Measurements from ENCODE around the gene TRIM44.
"Not testable (repeated sequence)": the region's sequence is repeated elsewhere in the genome, so short reads cannot be mapped to it uniquely, and the experiment has no call there.

Gene TRIM44

DNA sequence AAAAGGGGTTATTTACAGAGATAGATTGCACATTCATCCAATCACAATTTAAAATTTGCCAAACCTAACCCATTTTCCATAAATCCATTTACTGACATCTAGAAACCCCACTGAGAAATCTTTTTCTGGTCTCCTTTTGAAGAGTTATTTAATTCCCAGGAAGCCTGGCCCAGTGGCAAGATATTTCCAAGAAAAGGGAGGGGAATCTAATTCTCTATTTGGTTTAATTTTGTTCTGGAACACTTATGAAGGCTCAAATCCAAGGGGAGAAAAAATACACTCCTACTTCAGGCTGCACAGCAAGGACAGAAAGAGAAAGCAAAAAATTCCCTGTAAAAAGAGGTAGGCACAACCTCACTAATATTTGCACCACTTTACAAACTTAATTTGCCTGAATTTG, 193.1 kb downstream of the TRIM44 start:
- no peak for DNase-seq (ENCODE audit: low spot score)

DNA sequence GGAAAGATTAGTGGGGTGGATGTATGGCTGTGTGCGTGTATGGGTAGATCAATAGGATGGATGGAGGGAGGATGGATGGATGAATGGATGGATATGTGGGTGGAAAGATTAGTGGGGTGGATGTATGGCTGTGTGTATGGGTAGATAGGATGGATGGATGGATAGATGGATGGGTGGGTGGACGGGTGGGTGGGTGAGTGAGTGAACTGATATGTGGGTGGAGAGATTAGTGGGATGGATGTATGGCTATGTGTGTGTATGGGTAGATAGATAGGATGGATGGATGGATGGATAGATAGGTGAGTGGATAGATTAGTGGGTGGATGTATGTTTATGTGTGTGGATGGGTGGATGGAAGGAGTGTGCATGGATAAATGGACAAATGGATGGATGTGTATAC, 193.7 kb downstream of the TRIM44 start:
- no peak for DNase-seq (ENCODE audit: low spot score)

DNA sequence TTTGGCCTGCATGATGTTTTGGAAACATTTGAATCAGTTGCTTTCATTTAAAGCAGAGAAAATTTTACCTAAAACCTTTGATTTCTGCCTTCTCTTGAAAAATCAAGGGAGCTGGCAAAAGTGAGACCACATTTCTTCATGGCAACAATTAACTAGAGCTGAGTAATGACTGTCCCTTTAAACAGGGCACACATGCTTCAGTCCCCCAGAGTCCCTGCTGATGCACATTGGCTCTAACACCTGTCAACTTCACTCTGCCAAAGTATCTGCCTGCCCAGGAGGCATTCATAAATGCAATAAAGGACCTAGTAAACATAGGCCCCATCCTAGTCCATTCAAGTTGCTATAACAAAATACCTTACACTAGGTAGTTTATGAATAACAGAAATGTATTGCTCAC, 194.2 kb downstream of the TRIM44 start:
- DNase-seq (ENCODE audit: low spot score) = no peak

DNA sequence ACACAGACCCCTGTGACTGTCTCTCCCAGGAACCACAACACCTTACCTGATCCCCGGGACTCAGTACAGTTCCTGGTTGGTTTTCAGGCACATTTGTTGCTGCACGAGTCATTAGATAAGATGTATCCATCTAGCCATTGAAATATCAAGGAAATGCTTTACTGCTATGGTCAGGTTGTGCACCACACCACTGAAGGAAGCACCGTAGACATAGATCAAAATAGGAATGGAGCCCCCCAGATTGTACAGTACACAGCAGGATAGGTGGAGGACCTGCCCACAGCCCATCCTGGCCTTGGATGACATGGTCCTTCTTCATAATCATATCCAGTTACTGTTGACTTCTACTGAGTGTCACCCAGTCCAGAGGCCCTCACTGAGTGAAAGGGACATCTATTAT, 195.3 kb downstream of the TRIM44 start:
- DNase-seq (ENCODE audit: low spot score) = no peak

DNA sequence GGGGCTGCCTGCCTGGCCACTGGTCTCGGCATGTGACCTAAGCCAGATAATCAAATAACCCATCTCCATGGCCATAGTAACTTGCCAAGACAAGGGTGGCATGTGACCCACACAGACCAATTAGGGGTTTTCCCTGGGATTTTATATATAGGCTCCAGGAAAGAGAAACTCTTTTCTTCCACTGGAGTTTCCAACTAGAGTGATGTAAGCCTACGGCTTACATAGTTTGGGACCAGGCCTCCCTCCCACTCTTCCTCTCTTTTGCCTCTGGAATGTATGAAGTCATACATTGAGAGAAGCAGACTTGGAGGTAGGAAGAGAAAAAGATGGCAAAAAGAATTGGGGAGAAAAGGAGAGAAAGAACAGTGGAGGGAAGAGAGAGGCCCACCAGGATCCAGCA, 196.7 kb downstream of the TRIM44 start:
- no peak for DNase-seq (ENCODE audit: low spot score)

DNA sequence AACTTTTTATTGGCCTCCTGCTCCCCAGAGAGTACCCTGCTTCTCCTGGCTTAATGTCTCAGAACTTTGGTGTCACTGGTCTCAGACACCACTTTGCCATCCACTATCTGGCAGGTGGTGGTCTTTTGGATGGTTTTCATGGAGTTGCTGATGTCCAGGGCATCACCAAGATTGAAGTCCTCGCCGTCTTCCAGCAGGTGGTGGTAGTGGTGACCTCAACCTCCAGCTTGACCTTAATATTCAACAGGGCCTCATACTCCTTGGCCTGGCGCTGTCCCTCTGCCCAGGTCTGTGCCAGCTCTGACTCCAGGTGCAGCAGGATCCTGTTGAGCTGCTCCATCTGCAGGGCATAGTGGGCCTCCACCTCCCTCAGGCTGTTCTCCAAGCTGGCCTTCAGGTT, 197.6 kb downstream of the TRIM44 start:
- not testable (repeated sequence) for DNase-seq (ENCODE audit: low spot score)

DNA sequence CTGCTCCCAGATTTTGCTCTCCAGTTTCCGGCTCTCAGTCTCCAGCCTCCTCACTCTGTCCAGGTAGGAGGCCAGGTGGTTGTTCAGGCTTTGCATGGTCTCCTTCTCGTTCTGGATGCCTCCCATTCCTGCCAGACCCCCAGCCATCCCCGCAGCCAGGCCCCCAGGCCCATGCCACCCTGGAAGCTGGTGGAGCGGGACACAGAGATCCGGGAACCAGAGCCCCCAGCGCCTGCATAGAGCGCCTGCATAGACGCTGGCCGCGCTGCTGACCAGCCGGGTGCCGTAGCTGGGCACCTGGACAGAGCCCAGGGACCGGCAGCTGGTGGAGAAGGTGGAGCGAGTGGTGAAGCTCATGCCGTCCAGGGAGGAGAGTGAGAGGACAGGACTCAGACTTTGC, 198.6 kb downstream of the TRIM44 start:
- no peak for DNase-seq (ENCODE audit: low spot score)

DNA sequence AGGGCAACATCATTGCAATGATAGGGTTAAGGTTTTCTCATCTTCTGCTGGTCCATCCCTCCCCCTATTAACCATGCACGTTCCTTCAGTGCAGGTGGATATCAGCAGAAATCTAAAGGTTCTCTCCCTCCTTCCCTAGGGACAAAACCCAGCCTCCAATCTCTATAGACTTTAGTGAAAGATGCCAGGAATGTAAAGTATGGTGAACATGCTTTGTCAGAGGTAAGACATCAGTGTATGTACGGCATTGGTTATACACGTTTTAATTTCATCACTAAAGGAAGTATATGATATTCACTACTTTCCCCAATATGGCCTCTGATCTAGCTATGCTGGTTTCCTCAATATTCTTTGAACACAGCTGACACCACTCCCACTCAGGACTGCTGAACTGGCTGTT, 200.1 kb downstream of the TRIM44 start:
- DNase-seq (ENCODE audit: low spot score) = no peak

DNA sequence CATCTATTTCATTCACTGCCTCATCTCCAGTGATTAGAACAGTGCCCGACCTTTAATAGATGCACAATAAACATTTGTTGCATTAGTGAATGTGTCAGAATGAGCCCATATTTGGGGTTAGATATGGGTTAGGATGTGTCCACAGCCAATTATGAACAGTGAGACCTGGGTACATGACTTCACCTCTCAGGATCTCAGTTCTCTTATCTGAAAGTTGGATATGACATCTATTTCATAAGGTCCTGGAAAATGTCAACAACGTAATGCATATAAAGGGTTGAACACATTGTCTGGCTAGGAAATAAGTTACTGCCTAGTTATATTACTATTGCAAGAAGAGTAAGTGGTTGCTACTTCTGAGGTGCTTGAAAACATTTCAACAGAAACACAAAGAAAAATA, 201.6 kb downstream of the TRIM44 start:
- no peak for DNase-seq (ENCODE audit: low spot score)

DNA sequence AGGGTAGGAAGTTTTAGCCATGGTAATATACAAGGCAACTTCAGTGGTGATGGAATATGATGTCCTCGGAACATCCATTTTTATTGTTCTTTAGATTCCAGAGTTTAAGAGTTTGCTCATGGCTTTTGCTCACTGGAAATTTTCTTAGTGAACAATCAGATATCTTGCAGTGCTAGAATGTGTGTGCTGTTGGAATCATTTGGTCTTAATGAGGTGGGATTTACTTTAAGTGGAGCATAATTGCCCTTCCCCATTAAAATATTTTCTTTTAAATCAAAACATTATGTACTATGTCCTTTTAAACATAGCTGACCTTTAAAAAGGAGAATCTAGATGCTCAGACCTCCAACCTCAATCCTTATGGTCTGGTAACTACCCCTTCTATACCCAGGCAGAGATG, 204.0 kb downstream of the TRIM44 start:
- DNase-seq (ENCODE audit: low spot score) = no peak
